Astrocyte (in vitro differentiated cells and primary cell): ENCODE data around the gene PCBD2. TPM values are rescaled to one million over a fixed set of nuclear protein-coding genes. Genes with fewer than 3 reads are reported as not detected.

Experiments
- DNase-seq: peaks from one replicate; pipeline ENCODE4 v3.0.0-alpha.2; 2010; ENCODE audit warnings: low read depth
- FAIRE-seq: peaks from 2 replicates; lab custom pipeline; 2011; peaks lifted over from hg19 to GRCh38; lab: Jason Lieb, UNC
- H2AFZ ChIP-seq: 2 replicates; pipeline ENCODE4 v1.6.0; 2012; ENCODE audit warnings: low read depth, low read length, inconsistent platforms
- H3K27ac ChIP-seq: 2 replicates; pipeline ENCODE4 v1.5.1; 2011; ENCODE audit warnings: low read depth, low read length, inconsistent platforms
- H3K27me3 ChIP-seq: 2 replicates; pipeline ENCODE4 v1.6.0; 2011; ENCODE audit warnings: low read length, inconsistent platforms; ENCODE audit not compliant: insufficient read depth
- H3K36me3 ChIP-seq: 2 replicates; pipeline ENCODE4 v1.5.1; 2011; ENCODE audit warnings: low read length, inconsistent platforms; ENCODE audit not compliant: insufficient read depth
- H3K4me1 ChIP-seq: 2 replicates; pipeline ENCODE4 v1.5.1; 2011; ENCODE audit warnings: low read length, inconsistent platforms; ENCODE audit not compliant: insufficient read depth
- H3K4me2 ChIP-seq: 2 replicates; pipeline ENCODE4 v1.6.0; 2012; ENCODE audit warnings: low read length, inconsistent platforms
- H3K4me3 ChIP-seq: 2 replicates; pipeline ENCODE4 v1.5.1; 2011; ENCODE audit warnings: low read depth, mild to moderate bottlenecking, low read length, inconsistent platforms; ENCODE audit not compliant: insufficient read depth
- H3K79me2 ChIP-seq: 2 replicates; pipeline ENCODE4 v1.6.0; 2012; ENCODE audit warnings: mild to moderate bottlenecking, low read length, inconsistent platforms; ENCODE audit not compliant: insufficient read depth
- H3K9ac ChIP-seq: 2 replicates; pipeline ENCODE4 v1.6.0; 2012; ENCODE audit warnings: mild to moderate bottlenecking, low read length, inconsistent platforms
- H3K9me3 ChIP-seq: 2 replicates; pipeline ENCODE4 v1.5.1; 2012; ENCODE audit warnings: low read depth, mild to moderate bottlenecking, low read length, inconsistent platforms; ENCODE audit not compliant: insufficient read depth
- H4K20me1 ChIP-seq: 2 replicates; pipeline ENCODE4 v1.6.0; 2012; ENCODE audit warnings: low read length, inconsistent platforms; ENCODE audit not compliant: insufficient read depth
- H3K27ac Mint-ChIP-seq: one replicate; pipeline ENCODE4 v1.8.0; 2021; ENCODE audit warnings: mild to moderate bottlenecking, mixed read lengths; ENCODE audit not compliant: unreplicated experiment
- H3K27me3 Mint-ChIP-seq: one replicate; pipeline ENCODE4 v1.8.0; 2021; ENCODE audit warnings: low read depth, mixed read lengths; ENCODE audit not compliant: unreplicated experiment
- H3K36me3 Mint-ChIP-seq: one replicate; pipeline ENCODE4 v1.8.0; 2021; ENCODE audit warnings: low read depth, mixed read lengths; ENCODE audit not compliant: unreplicated experiment
- H3K4me1 Mint-ChIP-seq: one replicate; pipeline ENCODE4 v1.8.0; 2021; ENCODE audit warnings: low read depth, mixed read lengths; ENCODE audit not compliant: unreplicated experiment
- H3K4me3 Mint-ChIP-seq: one replicate; pipeline ENCODE4 v1.8.0; 2021; ENCODE audit warnings: mild to moderate bottlenecking, moderate library complexity, mixed read lengths; ENCODE audit not compliant: unreplicated experiment
- H3K9me3 Mint-ChIP-seq: one replicate; pipeline ENCODE4 v1.8.0; 2021; ENCODE audit warnings: mild to moderate bottlenecking, mixed read lengths; ENCODE audit not compliant: unreplicated experiment
- CTCF ChIP-seq: IDR thresholded peaks from 2 replicates; pipeline ENCODE4 v1.5.1; 2011; ENCODE audit warnings: low read depth, mild to moderate bottlenecking, inconsistent platforms, low read length, moderate library complexity; ENCODE audit not compliant: insufficient read depth
- EZH2 ChIP-seq: IDR thresholded peaks from 2 replicates; pipeline ENCODE4 v1.6.1; 2012; ENCODE audit warnings: mild to moderate bottlenecking, low read length, inconsistent platforms; ENCODE audit not compliant: insufficient read depth
- total RNA-seq: library from RNA; stranded (reverse); gene quantifications from 2 replicates; pipeline ENCODE4 v1.2.1, GENCODE V29; 2021

PCBD2 gene
- total RNA-seq, 1 donor from 2014 or later = 10.2 TPM

DNA sequence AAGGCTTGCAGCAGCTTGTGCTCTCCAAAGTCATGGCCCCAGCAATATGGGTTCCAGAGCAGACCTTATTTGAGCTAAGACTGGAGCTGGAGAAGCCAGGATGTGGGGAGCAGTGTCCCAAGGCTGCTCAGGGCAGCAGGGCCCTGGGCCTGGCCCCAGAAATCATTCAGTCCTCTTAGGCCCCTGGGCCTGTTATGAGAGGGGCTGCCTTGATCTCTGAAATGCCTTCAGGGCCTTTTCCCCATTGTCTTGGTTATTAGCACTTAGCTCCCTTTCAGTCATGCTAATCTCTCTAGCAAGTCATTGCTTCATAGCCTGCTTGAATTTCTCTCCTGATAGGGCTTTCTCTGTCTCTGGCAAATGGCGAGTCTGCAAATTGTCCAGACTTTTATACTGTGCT, 71.9 kb downstream of the PCBD2 start:
- no peak overlapping the region for H2AFZ ChIP-seq
- no peaks in the 10 kb centered on the region for H3K4me1 ChIP-seq
- Mint-ChIP-seq H3K27me3 (no peaks in the 10 kb centered on the region), H3K36me3 (peaks cover 13% of the 10 kb centered on the region), H3K4me3 (no peak overlapping the region), H3K27ac (no peak overlapping the region), H3K9me3 (peaks cover 30% of the 10 kb centered on the region), H3K4me1 (no peaks in the 10 kb centered on the region)
- no peaks in the 10 kb centered on the region for H3K79me2 ChIP-seq
- H3K4me3 ChIP-seq = no peak overlapping the region
- no peaks in the 10 kb centered on the region for H3K27me3 ChIP-seq
- H3K4me2 ChIP-seq = no peak overlapping the region
- no peak for DNase-seq
- no peaks in the 10 kb centered on the region for H3K9me3 ChIP-seq
- H3K36me3 ChIP-seq = no peaks in the 10 kb centered on the region
- H3K9ac ChIP-seq = no peak overlapping the region
- TF ChIP-seq CTCF (no peak), EZH2 (no peak)
- H3K27ac ChIP-seq = no peak overlapping the region
- FAIRE-seq = no peak
- H4K20me1 ChIP-seq = no peaks in the 10 kb centered on the region

GRCh38 chr5:134979416-134979815, 74.5 kb downstream of the PCBD2 start:
- H3K27me3 Mint-ChIP-seq = peaks cover 3% of the 10 kb centered on the region
- H3K36me3 Mint-ChIP-seq = peaks cover 12% of the 10 kb centered on the region
- H3K27ac Mint-ChIP-seq = no peak overlapping the region
- no peaks in the 10 kb centered on the region for H3K4me1 ChIP-seq
- H3K36me3 ChIP-seq = no peaks in the 10 kb centered on the region
- FAIRE-seq = no peak
- no peaks in the 10 kb centered on the region for H3K4me1 Mint-ChIP-seq
- H3K27ac ChIP-seq = no peak overlapping the region
- no peaks in the 10 kb centered on the region for H3K9me3 ChIP-seq
- no peak for DNase-seq
- H4K20me1 ChIP-seq = no peaks in the 10 kb centered on the region
- no peak overlapping the region for H3K4me3 ChIP-seq
- no peak overlapping the region for H3K4me2 ChIP-seq
- TF ChIP-seq EZH2 = no peak
- TF ChIP-seq CTCF = no peak
- no peak overlapping the region for H3K4me3 Mint-ChIP-seq
- H3K9me3 Mint-ChIP-seq = peaks cover 46% of the 10 kb centered on the region
- H3K27me3 ChIP-seq = no peaks in the 10 kb centered on the region
- no peak overlapping the region for H3K9ac ChIP-seq
- H2AFZ ChIP-seq = no peak overlapping the region
- H3K79me2 ChIP-seq = no peaks in the 10 kb centered on the region

DNA sequence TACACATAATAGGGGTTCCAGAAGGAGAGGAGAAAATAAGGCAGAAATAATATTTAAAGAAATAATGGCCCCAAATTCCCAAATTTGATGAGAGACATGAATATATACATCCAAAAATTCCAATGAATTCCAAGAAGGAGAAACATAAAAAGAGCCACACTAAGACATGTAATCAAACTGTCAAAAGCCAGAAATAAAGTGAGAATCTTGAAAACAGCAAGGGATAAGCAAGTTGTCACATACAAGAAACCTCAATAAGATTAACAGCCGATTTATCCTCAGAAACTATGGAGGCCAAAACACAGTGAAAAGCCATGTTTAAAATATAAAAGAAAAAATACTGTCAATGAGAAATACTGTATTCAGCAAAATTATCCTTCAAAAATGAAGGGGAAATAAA, 77.3 kb downstream of the PCBD2 start:
- H3K27me3 Mint-ChIP-seq = peaks cover 8% of the 10 kb centered on the region
- no peaks in the 10 kb centered on the region for H3K79me2 ChIP-seq
- no peaks in the 10 kb centered on the region for H3K9me3 ChIP-seq
- no peaks in the 10 kb centered on the region for H4K20me1 ChIP-seq
- no peak overlapping the region for H3K27ac Mint-ChIP-seq
- H3K4me1 Mint-ChIP-seq = no peaks in the 10 kb centered on the region
- no peak for FAIRE-seq
- no peak overlapping the region for H3K9ac ChIP-seq
- no peak for DNase-seq
- TF ChIP-seq CTCF = no peak
- no peak for TF ChIP-seq EZH2
- H3K27me3 ChIP-seq = peaks cover 2% of the 10 kb centered on the region
- H3K36me3 Mint-ChIP-seq = peaks cover 4% of the 10 kb centered on the region
- H3K27ac ChIP-seq = no peak overlapping the region
- H2AFZ ChIP-seq = no peak overlapping the region
- no peak overlapping the region for H3K4me3 ChIP-seq
- H3K9me3 Mint-ChIP-seq = peaks cover 34% of the 10 kb centered on the region
- H3K4me1 ChIP-seq = no peaks in the 10 kb centered on the region
- no peaks in the 10 kb centered on the region for H3K36me3 ChIP-seq
- H3K4me2 ChIP-seq = no peak overlapping the region
- no peak overlapping the region for H3K4me3 Mint-ChIP-seq
